Measurements from ENCODE around the gene PRKCG. TPM values are rescaled to one million over a fixed set of nuclear protein-coding genes. Genes with fewer than 3 reads are reported as not detected.

Gene PRKCG
- total and polyA plus RNA-seq, 2 of the 8 experiments (the other 6 are each of a cell fraction or from before 2014, with no cell fraction given): 6.1 to 10.6 TPM

DNA sequence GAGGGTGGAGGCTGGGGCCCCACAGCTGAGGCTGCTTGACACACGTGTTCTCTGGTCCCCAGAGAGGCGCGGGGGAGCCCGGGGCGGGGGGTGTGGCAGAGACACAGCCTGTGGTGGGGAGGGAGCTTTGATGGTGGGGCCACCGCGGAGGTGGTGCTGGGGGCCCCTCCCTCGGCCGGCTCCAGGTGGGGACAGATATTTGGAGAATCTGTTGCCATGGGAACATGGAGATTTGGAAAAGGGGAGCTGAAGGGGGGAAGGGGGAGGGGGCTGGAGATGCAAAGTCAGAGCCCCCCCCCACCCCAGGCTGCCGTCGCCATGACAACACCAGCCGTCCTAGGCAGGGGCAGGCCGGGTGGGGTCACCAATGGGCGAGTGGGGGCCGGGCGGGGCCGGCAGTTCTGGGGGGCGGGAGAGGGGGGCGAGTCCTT lies 1.2 kb downstream of the PRKCG start:
- TF ChIP-seq CTBP2 (IDR thresholded peaks at IDR 0.05; ENCODE audit: borderline replicate concordance, insufficient read depth, insufficient read length, low read length): no peak
- Histone ChIP-seq H3K23ac (ENCODE audit: insufficient read length) (no peak overlapping the region), H2AFZ (ENCODE audit: low read length) (no peak overlapping the region), H4K5ac (ENCODE audit: insufficient read length, low read depth, low read length) (no peak overlapping the region), H2BK15ac (ENCODE audit: low read length) (no peak overlapping the region), H3K79me2 (ENCODE audit: control insufficient read depth in 1 of 2, insufficient read depth in 2 of 2, low read length in 2 of 2) (no peaks in the 10 kb centered on the region), H2BK120ac (replicated peaks; ENCODE audit: low read depth, low read length) (no peak overlapping the region), H3K36me3 (ENCODE audit: control insufficient read depth in 2 of 4, insufficient read depth in 4 of 4, low read length in 3 of 4) (no peaks in the 10 kb centered on the region; a peak in 1 of 8 replicates), H3K18ac (ENCODE audit: extremely low read depth, low read length) (no peak overlapping the region), H3K9ac (replicated peaks in 1 of 4; ENCODE audit: extremely low read depth in 1 of 4, low read depth in 3 of 4, low read length in 3 of 4) (no peak overlapping the region), H3K9me3 (ENCODE audit: insufficient read depth in 2 of 2, low read depth in 1 of 2, low read length in 1 of 2) (no peaks in the 10 kb centered on the region), H3K4me1 (replicated peaks in 1 of 4; ENCODE audit: control insufficient read depth in 3 of 4, insufficient read depth in 4 of 4, low read length in 3 of 4) (peaks cover 3 to 26% (median 8%) of the 10 kb centered on the region in 4 experiments), H2AK5ac (ENCODE audit: low read depth, low read length) (no peak overlapping the region), H3K4me3 (ENCODE audit: extremely low read depth in 1 of 4, insufficient read depth in 2 of 4, low read depth in 3 of 4, low read length in 4 of 4) (peak overlapping the region; percentile 48 to 77 (median 54)), H3K23me2 (ENCODE audit: low read depth, low read length) (peaks cover 24% of the 10 kb centered on the region), H4K91ac (replicated peaks; ENCODE audit: insufficient read length, low read length) (no peak overlapping the region), H4K20me1 (replicated peaks in 1 of 2; ENCODE audit: control insufficient read depth in 1 of 2, insufficient read depth in 2 of 2, low read length in 2 of 2) (no peaks in the 10 kb centered on the region), H3K56ac (replicated peaks; ENCODE audit: insufficient read length, low read depth, low read length) (no peak overlapping the region), H2BK12ac (ENCODE audit: low read depth, low read length) (0 out of 2 replicates have a peak overlapping the region, but pooled peaks have one; percentile 50), H4K8ac (ENCODE audit: extremely low read depth, insufficient read depth, low read length) (no peak overlapping the region), H3K79me1 (ENCODE audit: low read depth, low read length) (no peaks in the 10 kb centered on the region), H2BK5ac (ENCODE audit: low read depth, low read length) (no peak overlapping the region), H2BK20ac (ENCODE audit: low read length) (no peak overlapping the region), H3K14ac (ENCODE audit: insufficient read length) (no peak overlapping the region), H3K4me2 (ENCODE audit: insufficient read depth in 1 of 2, low read depth in 2 of 2, low read length in 2 of 2) (peak overlapping the region; percentile 98 to 100), H3K27ac (ENCODE audit: low read depth, low read length) (no peak overlapping the region), H3K4ac (replicated peaks; ENCODE audit: insufficient read length, low read depth, low read length) (no peak overlapping the region), H3K27me3 (replicated peaks in 1 of 4; ENCODE audit: control insufficient read depth in 3 of 4, extremely low read depth in 1 of 4, insufficient read depth in 3 of 4, low read length in 3 of 4) (peaks cover 0 to 11% (median 3%) of the 10 kb centered on the region in 4 experiments; a peak in 4 of 7 replicates)
- WGBS, 2 experiments (ENCODE audit: extremely low coverage in 1 of 2, insufficient coverage in 1 of 2, insufficient read length in 1 of 2, insufficient replicate concordance in 2 of 2, low coverage in 1 of 2, low lambda C conversion rate in 2 of 2, missing lambda C conversion rate in 1 of 2): no CpG with 5 or more reads among the region's 19 CpGs
- ChIA-PET POLR2A (ENCODE audit: partially characterized antibody) (interaction anchor here (1.1 to 4.7 kb wide), 8 partner anchors 11 to 94 kb away, joined by 3 to 61 read pairs (median 6); partner anchors contain the start of gene MYADM), CTCF (ENCODE audit: partially characterized antibody) (interaction anchor here (0.6 to 4.0 kb wide), 12 partner anchors 12 to 141 kb away, joined by 3 to 24 read pairs (median 4); no protein-coding TSS in a partner anchor)
- peak in 1 of 2 experiments; percentile 70 for DNase-seq (ENCODE audit: low read depth in 1 of 2, low spot score in 2 of 2)
- no peak for FAIRE-seq
